ENCODE results near the gene ARHGEF7.

ARHGEF7 gene

GRCh38 chr13:111139873-111140561 is 24.9 kb downstream of the ARHGEF7 start:
- Histone ChIP-seq H2BK12ac (ENCODE audit: low read length) (no peak overlapping the region), H3K4me2 (ENCODE audit: low read length) (no peak overlapping the region), H4K12ac (ENCODE audit: low read depth, low read length) (no peak overlapping the region), H4K91ac (ENCODE audit: low read depth, low read length) (no peak overlapping the region), H3K4me3 (ENCODE audit: low read depth, low read length) (no peak overlapping the region), H2AFZ (ENCODE audit: insufficient read depth, low read length, poor library complexity) (no peak overlapping the region), H3K27ac (ENCODE audit: low read depth, low read length) (no peak overlapping the region), H3K79me2 (ENCODE audit: control insufficient read depth, insufficient read depth, low read length, poor library complexity) (no peaks in the 10 kb centered on the region), H3K18ac (ENCODE audit: low read length) (no peak overlapping the region), H3K36me3 (ENCODE audit: control insufficient read depth in 1 of 2, insufficient read depth in 2 of 2, low read length in 2 of 2) (no peaks in the 10 kb centered on the region), H3K4me1 (ENCODE audit: control insufficient read depth in 1 of 2, insufficient read depth in 2 of 2, low read length in 2 of 2) (no peaks in the 10 kb centered on the region), H3K27me3 (ENCODE audit: insufficient read depth, low read length) (no peaks in the 10 kb centered on the region), H3K23ac (ENCODE audit: low read length) (no peak overlapping the region), H2AK5ac (ENCODE audit: low read length) (no peak overlapping the region), H3K4ac (ENCODE audit: low read depth, low read length) (no peak overlapping the region), H2BK5ac (ENCODE audit: low read depth, low read length, poor library complexity) (no peak overlapping the region), H3K9me3 (ENCODE audit: insufficient read depth, low read depth, low read length) (no peaks in the 10 kb centered on the region), H3K14ac (ENCODE audit: low read length) (no peak overlapping the region), H3K79me1 (ENCODE audit: low read length) (no peaks in the 10 kb centered on the region), H2BK120ac (ENCODE audit: insufficient read depth, low read length, poor library complexity) (no peak overlapping the region), H4K8ac (ENCODE audit: low read depth, low read length) (no peak overlapping the region), H3K9ac (ENCODE audit: low read length) (no peak overlapping the region)
- DNase-seq: no peak
- no CpG with 5 or more reads among the region's 9 CpGs for WGBS (ENCODE audit: extremely low coverage, insufficient coverage, insufficient read length)

- H3K9ac ChIP-seq (ENCODE audit: low read length): no peak overlapping the region
- H4K8ac ChIP-seq (ENCODE audit: low read depth, low read length): no peak overlapping the region
- no peak overlapping the region for H3K4ac ChIP-seq (ENCODE audit: low read depth, low read length)
- H3K4me2 ChIP-seq (ENCODE audit: low read length): no peak overlapping the region
- no peaks in the 10 kb centered on the region for H3K79me2 ChIP-seq (ENCODE audit: control insufficient read depth, insufficient read depth, low read length, poor library complexity)
- H3K4me1 ChIP-seq (ENCODE audit: control insufficient read depth in 1 of 2, insufficient read depth in 2 of 2, low read length in 2 of 2): no peaks in the 10 kb centered on the region
- WGBS (ENCODE audit: extremely low coverage, insufficient coverage, insufficient read length): no CpG with 5 or more reads among the region's 6 CpGs
- H2AK5ac ChIP-seq (ENCODE audit: low read length): no peak overlapping the region
- H3K14ac ChIP-seq (ENCODE audit: low read length): no peak overlapping the region
- DNase-seq: no peak
- no peak overlapping the region for H4K91ac ChIP-seq (ENCODE audit: low read depth, low read length)
- H3K36me3 ChIP-seq (ENCODE audit: control insufficient read depth in 1 of 2, insufficient read depth in 2 of 2, low read length in 2 of 2): no peaks in the 10 kb centered on the region
- H2BK5ac ChIP-seq (ENCODE audit: low read depth, low read length, poor library complexity): no peak overlapping the region
- H3K4me3 ChIP-seq (ENCODE audit: low read depth, low read length): no peak overlapping the region
- no peak overlapping the region for H3K23ac ChIP-seq (ENCODE audit: low read length)
- no peak overlapping the region for H2AFZ ChIP-seq (ENCODE audit: insufficient read depth, low read length, poor library complexity)
- no peaks in the 10 kb centered on the region for H3K27me3 ChIP-seq (ENCODE audit: insufficient read depth, low read length)
- H4K12ac ChIP-seq (ENCODE audit: low read depth, low read length): no peak overlapping the region
- H3K18ac ChIP-seq (ENCODE audit: low read length): no peak overlapping the region
- H2BK120ac ChIP-seq (ENCODE audit: insufficient read depth, low read length, poor library complexity): no peak overlapping the region
- no peak overlapping the region for H3K27ac ChIP-seq (ENCODE audit: low read depth, low read length)
- H3K9me3 ChIP-seq (ENCODE audit: insufficient read depth, low read depth, low read length): no peaks in the 10 kb centered on the region
- no peak overlapping the region for H2BK12ac ChIP-seq (ENCODE audit: low read length)
- H3K79me1 ChIP-seq (ENCODE audit: low read length): no peaks in the 10 kb centered on the region
Measured at GRCh38 chr13:111140562-111141105, 25.5 kb downstream of the ARHGEF7 start.

- Histone ChIP-seq H3K9ac (ENCODE audit: low read length) (no peak overlapping the region), H2BK5ac (ENCODE audit: low read depth, low read length, poor library complexity) (no peak overlapping the region), H2BK12ac (ENCODE audit: low read length) (no peak overlapping the region), H2AK5ac (ENCODE audit: low read length) (no peak overlapping the region), H3K4me2 (ENCODE audit: low read length) (no peak overlapping the region), H2AFZ (ENCODE audit: insufficient read depth, low read length, poor library complexity) (no peak overlapping the region), H3K27ac (ENCODE audit: low read depth, low read length) (no peak overlapping the region), H4K8ac (ENCODE audit: low read depth, low read length) (no peak overlapping the region), H4K12ac (ENCODE audit: low read depth, low read length) (no peak overlapping the region), H3K23ac (ENCODE audit: low read length) (no peak overlapping the region), H3K79me2 (ENCODE audit: control insufficient read depth, insufficient read depth, low read length, poor library complexity) (no peaks in the 10 kb centered on the region), H3K18ac (ENCODE audit: low read length) (no peak overlapping the region), H3K14ac (ENCODE audit: low read length) (no peak overlapping the region), H3K79me1 (ENCODE audit: low read length) (no peaks in the 10 kb centered on the region), H4K91ac (ENCODE audit: low read depth, low read length) (no peak overlapping the region), H3K4me3 (ENCODE audit: low read depth, low read length) (no peak overlapping the region), H3K27me3 (ENCODE audit: insufficient read depth, low read length) (no peaks in the 10 kb centered on the region), H3K4ac (ENCODE audit: low read depth, low read length) (no peak overlapping the region), H3K4me1 (ENCODE audit: control insufficient read depth in 1 of 2, insufficient read depth in 2 of 2, low read length in 2 of 2) (no peaks in the 10 kb centered on the region), H3K9me3 (ENCODE audit: insufficient read depth, low read depth, low read length) (no peaks in the 10 kb centered on the region), H3K36me3 (ENCODE audit: control insufficient read depth in 1 of 2, insufficient read depth in 2 of 2, low read length in 2 of 2) (no peaks in the 10 kb centered on the region), H2BK120ac (ENCODE audit: insufficient read depth, low read length, poor library complexity) (no peak overlapping the region)
- DNase-seq: no peak
- WGBS (ENCODE audit: extremely low coverage, insufficient coverage, insufficient read length): no CpG with 5 or more reads among the region's 1 CpG
Measured at GRCh38 chr13:111142472-111142871, 27.4 kb downstream of the ARHGEF7 start.

- Histone ChIP-seq H3K9ac (ENCODE audit: low read length) (no peak overlapping the region), H3K14ac (ENCODE audit: low read length) (no peak overlapping the region), H3K23ac (ENCODE audit: low read length) (no peak overlapping the region), H2AFZ (ENCODE audit: insufficient read depth, low read length, poor library complexity) (no peak overlapping the region), H2BK120ac (ENCODE audit: insufficient read depth, low read length, poor library complexity) (no peak overlapping the region), H3K36me3 (ENCODE audit: control insufficient read depth in 1 of 2, insufficient read depth in 2 of 2, low read length in 2 of 2) (no peaks in the 10 kb centered on the region), H3K4ac (ENCODE audit: low read depth, low read length) (no peak overlapping the region), H3K27ac (ENCODE audit: low read depth, low read length) (no peak overlapping the region), H4K8ac (ENCODE audit: low read depth, low read length) (no peak overlapping the region), H3K79me2 (ENCODE audit: control insufficient read depth, insufficient read depth, low read length, poor library complexity) (no peaks in the 10 kb centered on the region), H3K18ac (ENCODE audit: low read length) (no peak overlapping the region), H2BK12ac (ENCODE audit: low read length) (no peak overlapping the region), H3K9me3 (ENCODE audit: insufficient read depth, low read depth, low read length) (no peaks in the 10 kb centered on the region), H3K4me1 (ENCODE audit: control insufficient read depth in 1 of 2, insufficient read depth in 2 of 2, low read length in 2 of 2) (no peaks in the 10 kb centered on the region), H3K79me1 (ENCODE audit: low read length) (no peaks in the 10 kb centered on the region), H3K4me2 (ENCODE audit: low read length) (no peak overlapping the region), H4K12ac (ENCODE audit: low read depth, low read length) (no peak overlapping the region), H2AK5ac (ENCODE audit: low read length) (no peak overlapping the region), H3K4me3 (ENCODE audit: low read depth, low read length) (no peak overlapping the region), H3K27me3 (ENCODE audit: insufficient read depth, low read length) (no peaks in the 10 kb centered on the region), H2BK5ac (ENCODE audit: low read depth, low read length, poor library complexity) (no peak overlapping the region), H4K91ac (ENCODE audit: low read depth, low read length) (no peak overlapping the region)
- peak in 1 of 2 donors; percentile 50 for DNase-seq
- no CpG with 5 or more reads among the region's 3 CpGs for WGBS (ENCODE audit: extremely low coverage, insufficient coverage, insufficient read length)
Measured at GRCh38 chr13:111143865-111144540, 28.9 kb downstream of the ARHGEF7 start.

Data from trophoblast cell (in vitro differentiated cells and primary cell).